Nephron (organoid): ENCODE data around the gene RIMBP2.

Experiments used
- H3K27ac Mint-ChIP-seq, 3 experiments: 2 replicates each; pipeline ENCODE4 v1.8.0; 2020; ENCODE audit warnings: mixed read lengths in 3 of 3, mild to moderate bottlenecking in 2 of 3, moderate library complexity in 1 of 3
- H3K27me3 Mint-ChIP-seq: 2 replicates; pipeline ENCODE4 v1.8.0; 2021; ENCODE audit warnings: low read depth, mild to moderate bottlenecking, moderate library complexity, mixed read lengths
- H3K36me3 Mint-ChIP-seq: 2 replicates; pipeline ENCODE4 v1.8.0; 2020; ENCODE audit warnings: low read depth, mixed read lengths
- H3K4me1 Mint-ChIP-seq: 2 replicates; pipeline ENCODE4 v1.8.0; 2020; ENCODE audit warnings: mixed read lengths
- H3K4me3 Mint-ChIP-seq, 3 experiments: 2 replicates each; pipeline ENCODE4 v1.8.0; 2020; ENCODE audit warnings: mild to moderate bottlenecking in 3 of 3, mixed read lengths in 3 of 3, moderate library complexity in 2 of 3
- H3K9me3 Mint-ChIP-seq: 2 replicates; pipeline ENCODE4 v1.8.0; 2020; ENCODE audit warnings: mixed read lengths
- CTCF ChIP-seq, 3 experiments: fragments of 200-600 bp; sonication (generic); IDR thresholded peaks; one replicate each; pipeline ENCODE4 v1.5.0; 2021; ENCODE audit warnings: antibody characterized with exemption in 3 of 3; ENCODE audit not compliant: unreplicated experiment in 3 of 3

The RIMBP2 gene

DNA sequence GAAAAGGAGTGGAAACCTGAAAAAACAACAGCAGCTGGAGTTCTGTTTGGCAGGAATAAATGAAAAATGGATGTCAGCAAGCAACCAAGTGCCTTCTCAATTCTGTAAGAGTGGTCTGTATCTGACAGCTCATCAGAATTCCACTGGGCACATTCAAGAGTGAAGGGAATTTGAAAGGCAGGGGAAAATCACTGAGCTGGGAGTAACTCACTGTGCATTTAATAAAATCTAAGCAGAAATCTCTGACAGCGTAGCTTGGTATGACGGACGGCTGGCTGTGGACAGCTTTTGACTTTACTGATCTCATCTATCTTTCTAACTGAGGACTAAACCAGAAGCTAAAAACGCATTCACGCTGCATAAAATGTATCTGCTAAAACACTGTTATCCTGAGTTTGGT is 153.4 kb downstream of the RIMBP2 start:
- Mint-ChIP-seq H3K4me3 (no peak overlapping the region), H3K36me3 (no peaks in the 10 kb centered on the region), H3K4me1 (peaks cover 5% of the 10 kb centered on the region), H3K27ac (no peak overlapping the region), H3K27me3 (peaks cover 16% of the 10 kb centered on the region), H3K9me3 (peaks cover 13% of the 10 kb centered on the region)
- no peak for TF ChIP-seq CTCF (IDR thresholded peaks at IDR 0.05; ENCODE audit: unreplicated experiment in 3 of 3)

- TF ChIP-seq CTCF (IDR thresholded peaks at IDR 0.05; ENCODE audit: unreplicated experiment in 3 of 3): no peak
- H3K27me3 Mint-ChIP-seq: peaks cover 17% of the 10 kb centered on the region
- H3K4me1 Mint-ChIP-seq: peaks cover 5% of the 10 kb centered on the region
- H3K9me3 Mint-ChIP-seq: peaks cover 7% of the 10 kb centered on the region
- H3K27ac Mint-ChIP-seq: no peak overlapping the region
- H3K4me3 Mint-ChIP-seq: no peak overlapping the region
- H3K36me3 Mint-ChIP-seq: no peaks in the 10 kb centered on the region
These were observed 155.8 kb downstream of the RIMBP2 start for GRCh38 chr12:130560321-130560720.

DNA sequence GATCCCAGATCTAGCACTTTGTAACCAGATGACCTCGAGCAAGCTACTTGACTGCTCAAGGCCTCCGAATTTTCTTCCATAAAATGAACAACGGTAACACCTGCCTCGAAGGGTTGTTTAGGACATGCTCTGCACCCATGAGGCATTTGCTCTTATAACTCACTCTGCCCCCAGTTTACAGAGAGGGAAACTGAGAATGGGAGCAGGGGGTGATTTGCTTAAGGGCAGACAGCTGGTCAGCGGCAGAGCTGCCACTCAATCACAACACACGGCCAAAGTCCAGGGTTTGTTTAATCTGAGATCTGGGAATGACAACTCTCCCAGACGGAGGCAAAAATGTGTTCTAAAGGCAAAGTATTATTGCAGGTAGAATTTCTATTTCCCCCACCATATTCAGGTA is 156.3 kb downstream of the RIMBP2 start:
- H3K36me3 Mint-ChIP-seq: no peaks in the 10 kb centered on the region
- no peak overlapping the region for H3K4me3 Mint-ChIP-seq

GRCh38 chr12:130557886-130558765 is 158.0 kb downstream of the RIMBP2 start:
- Mint-ChIP-seq H3K27me3 (peaks cover 17% of the 10 kb centered on the region), H3K4me3 (no peak overlapping the region), H3K9me3 (no peaks in the 10 kb centered on the region), H3K36me3 (no peaks in the 10 kb centered on the region), H3K27ac (no peak overlapping the region), H3K4me1 (peaks cover 5% of the 10 kb centered on the region)
- no peak for TF ChIP-seq CTCF (IDR thresholded peaks at IDR 0.05; ENCODE audit: unreplicated experiment in 3 of 3)

More for the DNA sequence above, 156.3 kb downstream of the RIMBP2 start:
- peaks cover 17% of the 10 kb centered on the region for H3K27me3 Mint-ChIP-seq
- H3K4me1 Mint-ChIP-seq: peaks cover 5% of the 10 kb centered on the region
- peaks cover 7% of the 10 kb centered on the region for H3K9me3 Mint-ChIP-seq
- no peak for TF ChIP-seq CTCF (IDR thresholded peaks at IDR 0.05; ENCODE audit: unreplicated experiment in 3 of 3)
- H3K27ac Mint-ChIP-seq: no peak overlapping the region

GRCh38 chr12:130557201-130557600 is 158.9 kb downstream of the RIMBP2 start:
- peaks cover 18% of the 10 kb centered on the region for H3K27me3 Mint-ChIP-seq
- peaks cover 5% of the 10 kb centered on the region for H3K4me1 Mint-ChIP-seq
- no peak overlapping the region for H3K27ac Mint-ChIP-seq
- H3K36me3 Mint-ChIP-seq: no peaks in the 10 kb centered on the region
- no peak for TF ChIP-seq CTCF (IDR thresholded peaks at IDR 0.05; ENCODE audit: unreplicated experiment in 3 of 3)
- H3K4me3 Mint-ChIP-seq: no peak overlapping the region
- H3K9me3 Mint-ChIP-seq: peaks cover 3% of the 10 kb centered on the region
